Keratinocyte (primary cell): ENCODE measurements around the gene PCDHGA4. TPM values are rescaled to one million over a fixed set of nuclear protein-coding genes. Genes with fewer than 3 reads are reported as not detected.
A peak's percentile ranks its signal among the peaks of the same experiment; 100 is the strongest.
"Not testable (repeated sequence)": the region's sequence is repeated elsewhere in the genome, so short reads cannot be mapped to it uniquely, and the experiment has no call there.

Experiments
- DNase-seq: peaks from one replicate; pipeline ENCODE4 v3.0.0-alpha.2; 2011; ENCODE audit warnings: low read depth, missing footprints, low spot score
- FAIRE-seq: peaks from 2 replicates; lab custom pipeline; 2011; peaks lifted over from hg19 to GRCh38; lab: Jason Lieb, UNC
- H2AFZ ChIP-seq: 2 replicates; pipeline ENCODE4 v1.6.0; 2012; ENCODE audit warnings: low read length, control low read depth, inconsistent platforms; ENCODE audit not compliant: control insufficient read depth
- H3K27ac ChIP-seq: 2 replicates; pipeline ENCODE4 v1.5.1; 2011; ENCODE audit warnings: low read length; ENCODE audit not compliant: control insufficient read depth, insufficient read depth
- H3K27me3 ChIP-seq: 3 replicates; pipeline ENCODE4 v1.6.0; 2011; ENCODE audit warnings: low read length; ENCODE audit not compliant: control insufficient read depth, insufficient read depth; ENCODE audit errors: extremely low read depth
- H3K36me3 ChIP-seq, 2 experiments: 2 replicates in 1 of 2; 3 replicates in 1 of 2; pipeline ENCODE4 v1.5.1; 2011; ENCODE audit warnings: low read length in 2 of 2, mild to moderate bottlenecking in 1 of 2; ENCODE audit not compliant: control insufficient read depth in 2 of 2, insufficient read depth in 2 of 2; ENCODE audit errors: extremely low read depth in 1 of 2
- H3K4me1 ChIP-seq: 3 replicates; pipeline ENCODE4 v1.5.1; 2011; ENCODE audit warnings: low read length; ENCODE audit not compliant: control insufficient read depth, insufficient read depth; ENCODE audit errors: extremely low read depth
- H3K4me2 ChIP-seq: 3 replicates; pipeline ENCODE4 v1.6.0; 2011; ENCODE audit warnings: low read depth, low read length; ENCODE audit not compliant: control insufficient read depth, insufficient read depth; ENCODE audit errors: extremely low read depth
- H3K4me3 ChIP-seq, 3 experiments: fragments of 200-600 bp in 1 of 3; sonication (generic) in 1 of 3; 2 replicates in 2 of 3; 3 replicates in 1 of 3; pipeline ENCODE4 v1.5.1; 2011 to 2016; ENCODE audit warnings: low read length in 3 of 3, mild to moderate bottlenecking in 3 of 3, control low read depth in 2 of 3, inconsistent platforms in 1 of 3, low read depth in 1 of 3, mixed read lengths in 1 of 3, mixed run types in 1 of 3, moderate library complexity in 1 of 3; ENCODE audit not compliant: control insufficient read depth in 2 of 3, insufficient read depth in 2 of 3; ENCODE audit errors: extremely low read depth in 1 of 3
- H3K79me2 ChIP-seq: 2 replicates; pipeline ENCODE4 v1.6.0; 2012; ENCODE audit warnings: low read length; ENCODE audit not compliant: control insufficient read depth, insufficient read depth
- H3K9ac ChIP-seq: 3 replicates; pipeline ENCODE4 v1.6.0; 2011; ENCODE audit warnings: low read length; ENCODE audit not compliant: control insufficient read depth, insufficient read depth; ENCODE audit errors: extremely low read depth
- H3K9me1 ChIP-seq: 3 replicates; pipeline ENCODE4 v1.6.0; 2011; ENCODE audit warnings: low read length; ENCODE audit not compliant: control insufficient read depth, insufficient read depth; ENCODE audit errors: extremely low read depth
- H3K9me3 ChIP-seq: 2 replicates; pipeline ENCODE4 v1.5.1; 2012; ENCODE audit warnings: low read depth, low read length; ENCODE audit not compliant: control insufficient read depth
- H4K20me1 ChIP-seq: 3 replicates; pipeline ENCODE4 v1.6.0; 2011; ENCODE audit warnings: low read length; ENCODE audit not compliant: control insufficient read depth, insufficient read depth; ENCODE audit errors: extremely low read depth
- CTCF ChIP-seq, 3 experiments: IDR thresholded peaks in 1 of 3; conservative IDR thresholded peaks in 1 of 3; optimal IDR thresholded peaks in 1 of 3; 2 replicates in 2 of 3; 3 replicates in 1 of 3; pipeline versions ENCODE3 to v1.5.1; 2011; ENCODE audit warnings: low read length in 3 of 3, mild to moderate bottlenecking in 3 of 3, moderate library complexity in 2 of 3, control low read depth in 1 of 3, inconsistent platforms in 1 of 3; ENCODE audit not compliant: insufficient read depth in 2 of 3; ENCODE audit errors: extremely low read depth in 1 of 3
- EZH2 ChIP-seq: IDR thresholded peaks from one replicate; pipeline ENCODE4 v1.6.1; 2012; ENCODE audit warnings: inconsistent platforms, mild to moderate bottlenecking, low read length, moderate library complexity
- dilution Hi-C: fragments of 300-500 bp; cut with MboI; formaldehyde crosslinking; loops from one replicate; pipeline ENCODE4 v1.7.0; 2020; ENCODE audit warnings: low sequenced_read_pairs; ENCODE audit not compliant: extremely low pct_ligation_motif_present
- polyA plus RNA-seq, 5 experiments: library from polyadenylated mRNA; depleted of rRNA in 3 of 5; stranded (reverse) in 3 of 5; stranded (forward) in 1 of 5; unstranded in 1 of 5; fragments of >200 nt; gene quantifications; 1 replicate in 1 of 5; 2 replicates in 3 of 5; 3 replicates in 1 of 5; pipeline versions ENCODE4 v1.2.1 to v1.2.3, GENCODE V29; 2011 to 2012; ENCODE audit warnings: missing spikeins in 2 of 5, low read depth in 1 of 5, low replicate concordance in 1 of 5

PCDHGA4 gene
- polyA plus RNA-seq, 1 donor (not counting 4 experiments of a cell fraction or from before 2014, with no cell fraction given) = 0.05 TPM

- H3K9ac ChIP-seq = not testable (repeated sequence)
- peak; percentile 26 for FAIRE-seq
Observed at GRCh38 chr5:141397756-141398551, 43.1 kb downstream of the PCDHGA4 start, which contains the start of gene PCDHGB5. Gene PCDHGB5, plus strand, starts transcription at chr5:141397947. Its CDS starts 181 bp downstream, at chr5:141398128.

GRCh38 chr5:141398608-141399007 is 43.8 kb downstream of the PCDHGA4 start:
- H3K36me3 ChIP-seq = no peaks in the 10 kb centered on the region
- H3K9me1 ChIP-seq = no peaks in the 10 kb centered on the region
- TF ChIP-seq CTCF (optimal IDR thresholded peaks at IDR 0.05 in 1 of 3, IDR thresholded peaks at IDR 0.05 in 1 of 3, conservative IDR thresholded peaks at IDR 0.05 in 1 of 3; ENCODE audit: extremely low read depth in 1 of 3, insufficient read depth in 2 of 3, low read length in 3 of 3) = no peak
- no peak for TF ChIP-seq EZH2
- DNase-seq (no peak), FAIRE-seq (no peak)
- no peak overlapping the region for H3K4me2 ChIP-seq
- no peaks in the 10 kb centered on the region for H4K20me1 ChIP-seq
- H3K27ac ChIP-seq = no peak overlapping the region
- no peak overlapping the region for H3K4me3 ChIP-seq
- no peaks in the 10 kb centered on the region for H3K79me2 ChIP-seq
- peaks cover 27% of the 10 kb centered on the region for H3K9me3 ChIP-seq
- no peak overlapping the region for H2AFZ ChIP-seq
- H3K9ac ChIP-seq = no peak overlapping the region
- dilution Hi-C loops = no loop called here
- no peaks in the 10 kb centered on the region for H3K4me1 ChIP-seq
- H3K27me3 ChIP-seq = peaks cover 10% of the 10 kb centered on the region

More at GRCh38 chr5:141397756-141398551, 43.1 kb downstream of the PCDHGA4 start, which contains the start of gene PCDHGB5:
- H3K9me1 ChIP-seq, H4K20me1 ChIP-seq, H3K4me1 ChIP-seq, dilution Hi-C loops, DNase-seq, H3K79me2 ChIP-seq, H3K36me3 ChIP-seq, H3K27ac ChIP-seq, H3K27me3 ChIP-seq: not testable (repeated sequence)
- H2AFZ ChIP-seq = peak within 1 kb of the TSS; percentile 30
- TF ChIP-seq CTCF (optimal IDR thresholded peaks at IDR 0.05 in 1 of 3, IDR thresholded peaks at IDR 0.05 in 1 of 3, conservative IDR thresholded peaks at IDR 0.05 in 1 of 3; ENCODE audit: extremely low read depth in 1 of 3, insufficient read depth in 2 of 3, low read length in 3 of 3) = peak in 2 of 3 experiments; percentile 57 to 74
- H3K4me2 ChIP-seq = peak within 1 kb of the TSS; percentile 54
- peaks cover 25% of the 10 kb centered on the region for H3K9me3 ChIP-seq
- peak within 1 kb of the TSS; percentile 34 to 51 (median 44) for H3K4me3 ChIP-seq
